PC-9 (cell line): Measurements from ENCODE around the gene SLC10A6.

Source experiments
- EZH2 ChIP-seq: fragments of 200-600 bp; sonication (generic); IDR thresholded peaks from 2 replicates; pipeline ENCODE4 v1.8.0; 2017; ENCODE audit warnings: antibody characterized with exemption, low read depth
- TF ChIP-seq, protein P1 (sequence below): fragments of 200-600 bp; sonication (generic); conservative IDR thresholded peaks from 2 replicates; pipeline ENCODE4 v1.6.1; 2017; ENCODE audit warnings: mixed run types, antibody characterized with exemption, mild to moderate bottlenecking, moderate library complexity

DNA sequence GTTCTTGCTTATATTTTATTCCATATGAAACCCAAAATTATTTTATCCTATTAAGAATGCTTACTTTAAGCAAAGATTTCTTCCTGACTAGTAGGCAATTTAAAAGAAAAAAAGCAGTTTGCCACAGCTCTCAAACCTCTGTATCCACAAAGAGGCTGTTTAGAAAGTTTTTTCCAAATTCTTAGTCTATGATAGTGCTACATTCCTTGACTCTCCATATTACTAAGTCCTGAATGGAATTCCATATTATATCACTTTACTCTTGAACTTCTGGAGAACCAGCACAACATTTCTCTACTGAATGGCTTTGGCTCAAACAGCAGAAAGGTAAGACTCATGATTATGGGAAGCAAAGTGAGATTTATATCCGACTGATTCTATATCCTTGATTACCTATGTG, 8.3 kb downstream of the SLC10A6 start:
- TF ChIP-seq EZH2, result no peak
- TF ChIP-seq, protein P1, sequence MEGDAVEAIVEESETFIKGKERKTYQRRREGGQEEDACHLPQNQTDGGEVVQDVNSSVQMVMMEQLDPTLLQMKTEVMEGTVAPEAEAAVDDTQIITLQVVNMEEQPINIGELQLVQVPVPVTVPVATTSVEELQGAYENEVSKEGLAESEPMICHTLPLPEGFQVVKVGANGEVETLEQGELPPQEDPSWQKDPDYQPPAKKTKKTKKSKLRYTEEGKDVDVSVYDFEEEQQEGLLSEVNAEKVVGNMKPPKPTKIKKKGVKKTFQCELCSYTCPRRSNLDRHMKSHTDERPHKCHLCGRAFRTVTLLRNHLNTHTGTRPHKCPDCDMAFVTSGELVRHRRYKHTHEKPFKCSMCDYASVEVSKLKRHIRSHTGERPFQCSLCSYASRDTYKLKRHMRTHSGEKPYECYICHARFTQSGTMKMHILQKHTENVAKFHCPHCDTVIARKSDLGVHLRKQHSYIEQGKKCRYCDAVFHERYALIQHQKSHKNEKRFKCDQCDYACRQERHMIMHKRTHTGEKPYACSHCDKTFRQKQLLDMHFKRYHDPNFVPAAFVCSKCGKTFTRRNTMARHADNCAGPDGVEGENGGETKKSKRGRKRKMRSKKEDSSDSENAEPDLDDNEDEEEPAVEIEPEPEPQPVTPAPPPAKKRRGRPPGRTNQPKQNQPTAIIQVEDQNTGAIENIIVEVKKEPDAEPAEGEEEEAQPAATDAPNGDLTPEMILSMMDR, result no peak
